H9 (cell line): ENCODE results near the gene WDHD1. TPM values are rescaled to one million over a fixed set of nuclear protein-coding genes. Genes with fewer than 3 reads are reported as not detected.

Experiments
- DNase-seq: peaks from one replicate; pipeline ENCODE4 v3.0.0-alpha.2; 2017
- H2AFZ ChIP-seq: one replicate; pipeline ENCODE4 v1.6.1; 2013; ENCODE audit warnings: mild to moderate bottlenecking, low read length, control low read depth, moderate library complexity
- H2AK5ac ChIP-seq: 2 replicates; pipeline ENCODE4 v1.6.1; 2013; ENCODE audit warnings: low read length, control low read depth, mixed read lengths; ENCODE audit not compliant: insufficient read length
- H2BK120ac ChIP-seq: one replicate; pipeline ENCODE4 v1.6.1; 2013; ENCODE audit warnings: low read depth, mild to moderate bottlenecking, low read length, control low read depth, inconsistent platforms; ENCODE audit not compliant: poor library complexity, severe bottlenecking
- H2BK12ac ChIP-seq: 2 replicates; pipeline ENCODE4 v1.6.1; 2013; ENCODE audit warnings: low read length, control low read depth, mixed read lengths, low read depth; ENCODE audit not compliant: insufficient read length
- H2BK15ac ChIP-seq: 2 replicates; pipeline ENCODE4 v1.6.1; 2013; ENCODE audit warnings: low read depth, low read length, control low read depth
- H2BK20ac ChIP-seq: one replicate; pipeline ENCODE4 v1.6.1; 2013; ENCODE audit warnings: low read depth, mild to moderate bottlenecking, low read length, control low read depth, inconsistent platforms; ENCODE audit not compliant: poor library complexity, severe bottlenecking
- H2BK5ac ChIP-seq: 2 replicates; pipeline ENCODE4 v1.6.1; 2013; ENCODE audit warnings: low read length, control low read depth, mixed read lengths; ENCODE audit not compliant: insufficient read length
- H3K14ac ChIP-seq: 2 replicates; pipeline ENCODE4 v1.6.1; 2013; ENCODE audit warnings: low read length, control low read depth; ENCODE audit not compliant: insufficient read depth
- H3K18ac ChIP-seq: 2 replicates; pipeline ENCODE4 v1.6.1; 2013; ENCODE audit warnings: low read depth, mild to moderate bottlenecking, mixed read lengths, low read length, control low read depth; ENCODE audit not compliant: insufficient read length
- H3K23ac ChIP-seq: 2 replicates; pipeline ENCODE4 v1.6.1; 2013; ENCODE audit warnings: low read length, control low read depth, mixed read lengths, low read depth; ENCODE audit not compliant: insufficient read length
- H3K23me2 ChIP-seq: 2 replicates; pipeline ENCODE4 v1.6.1; 2013; ENCODE audit warnings: low read depth, mild to moderate bottlenecking, mixed read lengths, low read length, control low read depth; ENCODE audit not compliant: insufficient read length, poor library complexity, severe bottlenecking
- H3K27ac ChIP-seq: 2 replicates; pipeline ENCODE4 v1.5.1; 2013; ENCODE audit warnings: low read length, control low read depth, mixed read lengths, low read depth; ENCODE audit not compliant: insufficient read length
- H3K27me3 ChIP-seq: 2 replicates; pipeline ENCODE4 v1.6.1; 2013; ENCODE audit warnings: low read length, control low read depth, inconsistent platforms; ENCODE audit not compliant: insufficient read depth
- H3K4ac ChIP-seq: 2 replicates; pipeline ENCODE4 v1.6.1; 2013; ENCODE audit warnings: low read depth, mild to moderate bottlenecking, control low read depth, inconsistent platforms, low read length, moderate library complexity
- H3K4me1 ChIP-seq: 2 replicates; pipeline ENCODE4 v1.6.1; 2013; ENCODE audit warnings: low read length, control low read depth, inconsistent platforms; ENCODE audit not compliant: insufficient read depth
- H3K4me2 ChIP-seq: 2 replicates; pipeline ENCODE4 v1.6.1; 2013; ENCODE audit warnings: low read length, control low read depth, mixed read lengths; ENCODE audit not compliant: insufficient read length, insufficient read depth
- H3K56ac ChIP-seq: 2 replicates; pipeline ENCODE4 v1.6.1; 2013; ENCODE audit warnings: low read depth, mild to moderate bottlenecking, mixed read lengths, low read length, control low read depth; ENCODE audit not compliant: insufficient read length
- H3K79me1 ChIP-seq: 2 replicates; pipeline ENCODE4 v1.6.1; 2013; ENCODE audit warnings: low read depth, mild to moderate bottlenecking, moderate library complexity, low read length, control low read depth, inconsistent platforms; ENCODE audit not compliant: insufficient read depth, poor library complexity, severe bottlenecking
- H3K79me2 ChIP-seq: 2 replicates; pipeline ENCODE4 v1.6.1; 2013; ENCODE audit warnings: low read length, control low read depth, inconsistent platforms; ENCODE audit not compliant: insufficient read depth
- H3K9ac ChIP-seq: 2 replicates; pipeline ENCODE4 v1.6.1; 2013; ENCODE audit warnings: low read length, control low read depth, mixed read lengths; ENCODE audit not compliant: insufficient read length; ENCODE audit errors: extremely low read depth
- H3K9me3 ChIP-seq: one replicate; pipeline ENCODE4 v1.6.1; 2013; ENCODE audit warnings: low read depth, low read length, inconsistent platforms; ENCODE audit not compliant: control insufficient read depth
- H3T11ph ChIP-seq: one replicate; pipeline ENCODE4 v1.6.1; 2013; ENCODE audit warnings: mild to moderate bottlenecking, low read length, control low read depth, inconsistent platforms
- H4K20me1 ChIP-seq: one replicate; pipeline ENCODE4 v1.6.1; 2013; ENCODE audit not compliant: control insufficient read depth, insufficient read length, insufficient read depth
- H4K5ac ChIP-seq: 2 replicates; pipeline ENCODE4 v1.6.1; 2013; ENCODE audit warnings: low read depth, mild to moderate bottlenecking, mixed read lengths, low read length, control low read depth; ENCODE audit not compliant: insufficient read length
- H4K8ac ChIP-seq: replicated peaks from 2 replicates; pipeline ENCODE4 v1.6.1; 2013; ENCODE audit warnings: low read length, control low read depth, mixed read lengths, low read depth; ENCODE audit not compliant: insufficient read length
- H4K91ac ChIP-seq: 2 replicates; pipeline ENCODE4 v1.6.1; 2013; ENCODE audit warnings: low read depth, mild to moderate bottlenecking, moderate library complexity, mixed read lengths, low read length, control low read depth; ENCODE audit not compliant: insufficient read length
- H3K27ac Mint-ChIP-seq, 3 experiments: 2 replicates in 2 of 3; 3 replicates in 1 of 3; pipeline ENCODE4 v1.8.0; 2020 to 2021; ENCODE audit warnings: mixed read lengths in 3 of 3, mild to moderate bottlenecking in 1 of 3, moderate library complexity in 1 of 3
- H3K27me3 Mint-ChIP-seq: 2 replicates; pipeline ENCODE4 v1.8.0; 2021; ENCODE audit warnings: low read depth, mild to moderate bottlenecking, moderate library complexity, mixed read lengths
- H3K36me3 Mint-ChIP-seq, 3 experiments: 2 replicates in 2 of 3; 3 replicates in 1 of 3; pipeline ENCODE4 v1.8.0; 2020 to 2021; ENCODE audit warnings: low read depth in 3 of 3, mixed read lengths in 3 of 3; ENCODE audit not compliant: insufficient read depth in 1 of 3
- H3K4me1 Mint-ChIP-seq, 2 experiments: 2 replicates each; pipeline ENCODE4 v1.8.0; 2020; ENCODE audit warnings: mixed read lengths in 2 of 2
- H3K4me3 Mint-ChIP-seq, 2 experiments: 2 replicates in 1 of 2; 3 replicates in 1 of 2; pipeline ENCODE4 v1.8.0; 2020 to 2021; ENCODE audit warnings: mild to moderate bottlenecking in 2 of 2, mixed read lengths in 2 of 2, moderate library complexity in 1 of 2
- H3K9me3 Mint-ChIP-seq, 2 experiments: 2 replicates in 1 of 2; 3 replicates in 1 of 2; pipeline ENCODE4 v1.8.0; 2020; ENCODE audit warnings: mild to moderate bottlenecking in 2 of 2, mixed read lengths in 2 of 2, moderate library complexity in 1 of 2
- CTCF ChIP-seq: fragments of 200-600 bp; sonication (generic); conservative IDR thresholded peaks from 3 replicates; pipeline ENCODE4 v1.8.0; 2021; ENCODE audit warnings: antibody characterized with exemption, mild to moderate bottlenecking
- WGBS: extraction: QIAGEN DNeasy Blood & Tissue Kit; methylation state at CpG from one replicate; pipeline ENCODE4 v1.1.7; 2013; ENCODE audit warnings: missing lambda C conversion rate, low lambda C conversion rate, mixed read lengths; ENCODE audit not compliant: insufficient read length; ENCODE audit errors: extremely low coverage; 5-methylcytosine and 5-hydroxymethylcytosine counted together
- total RNA-seq: library from RNA; stranded (reverse); gene quantifications from 2 replicates; pipeline ENCODE4 v1.2.1, GENCODE V29; 2021

Gene WDHD1
- total RNA-seq, 1 experiment from 2014 or later: 93.7 TPM

DNA sequence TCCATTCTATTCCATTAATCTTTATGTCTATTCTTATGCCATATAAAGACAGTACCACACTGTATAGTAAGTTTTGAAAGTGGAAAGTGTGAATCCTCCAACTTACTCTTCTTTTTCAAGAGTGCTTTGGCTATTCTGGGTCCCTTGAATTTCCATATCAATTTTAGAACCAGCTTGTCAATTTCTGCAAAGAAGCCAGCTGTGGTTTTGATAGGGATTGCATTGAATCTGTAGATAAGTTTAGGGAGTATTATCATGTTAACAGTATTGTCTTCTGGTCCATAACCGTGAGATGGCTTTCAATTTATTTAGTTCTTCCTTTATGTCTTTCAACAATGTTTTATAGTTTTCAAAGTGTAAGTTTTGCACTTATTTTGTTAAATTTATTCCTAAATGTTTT is 90.1 kb downstream of the WDHD1 start:
- H3K9ac ChIP-seq: no peak overlapping the region
- H3K27ac Mint-ChIP-seq: no peak overlapping the region
- no peak overlapping the region for H2BK5ac ChIP-seq

More for the DNA sequence above, 90.1 kb downstream of the WDHD1 start:
- Mint-ChIP-seq H3K4me1 (no peaks in the 10 kb centered on the region), H3K4me3 (no peak overlapping the region), H3K9me3 (no peaks in the 10 kb centered on the region), H3K36me3 (peaks cover 0 to 31% (median 25%) of the 10 kb centered on the region in 3 experiments; a peak in 5 of 7 replicates), H3K27me3 (no peaks in the 10 kb centered on the region)
- H3K56ac ChIP-seq: no peak overlapping the region
- no peak overlapping the region for H2BK15ac ChIP-seq
- no peak overlapping the region for H2AK5ac ChIP-seq
- no peaks in the 10 kb centered on the region for H4K20me1 ChIP-seq
- no CpG with 5 or more reads among the region's 1 CpG for WGBS
- no peak overlapping the region for H4K5ac ChIP-seq
- no peak overlapping the region for H3K18ac ChIP-seq
- H3K9me3 ChIP-seq: no peaks in the 10 kb centered on the region
- no peak for DNase-seq
- H3K79me1 ChIP-seq: no peaks in the 10 kb centered on the region
- no peak overlapping the region for H4K8ac ChIP-seq
- H3K4me2 ChIP-seq: no peak overlapping the region
- no peaks in the 10 kb centered on the region for H3K4me1 ChIP-seq
- no peaks in the 10 kb centered on the region for H3K23me2 ChIP-seq
- no peak overlapping the region for H2BK20ac ChIP-seq
- no peak overlapping the region for H2AFZ ChIP-seq
- no peak overlapping the region for H3K23ac ChIP-seq
- no peak overlapping the region for H2BK120ac ChIP-seq
- no peak for TF ChIP-seq CTCF
- no peaks in the 10 kb centered on the region for H3K79me2 ChIP-seq
- no peaks in the 10 kb centered on the region for H3K27me3 ChIP-seq
- H3K27ac ChIP-seq: no peak overlapping the region
- no peak overlapping the region for H3K4ac ChIP-seq
- H2BK12ac ChIP-seq: no peak overlapping the region
- no peak overlapping the region for H3T11ph ChIP-seq
- no peak overlapping the region for H4K91ac ChIP-seq
- no peak overlapping the region for H3K14ac ChIP-seq
